Heart left ventricle (tissue), 13 donors: ENCODE measurements around the gene PUM1.

Experiments used
- CTCF ChIP-seq, 12 donors: fragments of 200-600 bp; sonication (generic) in 4 of 12; IDR thresholded peaks; one replicate each; pipeline versions ENCODE4 v1.5.0 to v1.8.0; 2018 to 2022; ENCODE audit warnings: antibody characterized with exemption in 12 of 12, mild to moderate bottlenecking in 5 of 12
- POLR2A ChIP-seq, 2 donors: fragments of 450-650 bp; IDR thresholded peaks; one replicate each; pipeline ENCODE4 v1.6.1; 2017; ENCODE audit warnings: antibody characterized with exemption in 2 of 2, mild to moderate bottlenecking in 2 of 2, moderate library complexity in 2 of 2
- donor health status: ischemic (EF 13 %, LVEDD 7.1; RV severe dilation, severe dysfunction).
- donor health status: DM: no; HTN: yes; CAD: no.
- donor health status: DM: no; HTN: no; CAD: no.
- donor health status: ischemic (EF 25% LVEDD 6.9; RV normal size, moderate dysfunction).
- donor health status: ischemic (EF 25% LVEDD 5.7; RV mildly dilated, moderate dysfunction).
- donor health status: ischemic (EF 35%, LVEDD 5.7; RV mildly dilated, moderate dysfunction).
- donor health status: nonischemic (EF 11% LVEDD 7.7; RV severe dilation, severe dysfunction).
- donor health status: DM: yes; HTN: yes; CAD: no.
- donor health status: PGD.
- donor health status: ischemic (EF 29% LVEDD 5.4; RV normal size, mild dysfunction).
- donor health status: nonischemic (EF 23%, LVEDD 6.1; RV moderate dilation, normal function).

DNA sequence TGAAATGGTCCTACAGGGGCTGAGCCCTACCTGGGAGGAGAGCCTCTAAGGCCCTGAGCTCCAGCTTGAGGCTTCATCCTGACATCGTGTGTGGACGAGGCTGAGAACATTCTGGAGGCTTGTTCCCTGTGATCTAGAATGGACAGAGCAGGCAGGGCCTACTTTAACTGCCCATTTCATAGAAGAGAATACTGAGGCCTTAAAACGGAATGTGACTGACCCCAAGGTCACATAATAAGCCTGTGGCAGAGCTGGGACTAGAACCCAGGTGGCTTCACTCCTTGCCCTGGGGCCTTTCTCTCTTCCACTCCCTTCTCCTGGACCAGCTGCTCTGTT is 151.0 kb downstream of the PUM1 start:
- TF ChIP-seq POLR2A (IDR thresholded peaks at IDR 0.05) (no peak), CTCF (IDR thresholded peaks at IDR 0.05) (no peak)
